Mucosa of stomach (tissue), 1 donor: Measurements from ENCODE around the gene PKHD1.

Source experiments
- H3K27me3 ChIP-seq: one replicate; pipeline ENCODE4 v1.7.0; 2013; ENCODE audit warnings: mild to moderate bottlenecking, low read length; ENCODE audit not compliant: control insufficient read depth, insufficient read depth
- H3K36me3 ChIP-seq: one replicate; pipeline ENCODE4 v1.7.0; 2013; ENCODE audit warnings: low read length; ENCODE audit not compliant: control insufficient read depth, insufficient read depth
- H3K4me1 ChIP-seq: one replicate; pipeline ENCODE4 v1.7.0; 2013; ENCODE audit warnings: mild to moderate bottlenecking, low read length; ENCODE audit not compliant: control insufficient read depth, insufficient read depth
- H3K4me3 ChIP-seq: one replicate; pipeline ENCODE4 v1.7.0; 2013; ENCODE audit warnings: low read length
- H3K9ac ChIP-seq: one replicate; pipeline ENCODE4 v1.7.0; 2013; ENCODE audit warnings: mild to moderate bottlenecking, low read length, moderate library complexity
- H3K9me3 ChIP-seq: one replicate; pipeline ENCODE4 v1.7.0; 2013; ENCODE audit warnings: mild to moderate bottlenecking, low read length, moderate library complexity; ENCODE audit not compliant: control insufficient read depth
- donor health status: Pancreatic carcinoma.

The PKHD1 gene

GRCh38 chr6:52125139-52125538, 37.7 kb upstream of the PKHD1 start:
- H3K9me3 ChIP-seq, result no peaks in the 10 kb centered on the region
- H3K4me3 ChIP-seq, result no peak overlapping the region
- H3K27me3 ChIP-seq, result no peaks in the 10 kb centered on the region
- no peak overlapping the region for H3K9ac ChIP-seq
- H3K36me3 ChIP-seq, result no peaks in the 10 kb centered on the region
- H3K4me1 ChIP-seq, result no peaks in the 10 kb centered on the region

DNA sequence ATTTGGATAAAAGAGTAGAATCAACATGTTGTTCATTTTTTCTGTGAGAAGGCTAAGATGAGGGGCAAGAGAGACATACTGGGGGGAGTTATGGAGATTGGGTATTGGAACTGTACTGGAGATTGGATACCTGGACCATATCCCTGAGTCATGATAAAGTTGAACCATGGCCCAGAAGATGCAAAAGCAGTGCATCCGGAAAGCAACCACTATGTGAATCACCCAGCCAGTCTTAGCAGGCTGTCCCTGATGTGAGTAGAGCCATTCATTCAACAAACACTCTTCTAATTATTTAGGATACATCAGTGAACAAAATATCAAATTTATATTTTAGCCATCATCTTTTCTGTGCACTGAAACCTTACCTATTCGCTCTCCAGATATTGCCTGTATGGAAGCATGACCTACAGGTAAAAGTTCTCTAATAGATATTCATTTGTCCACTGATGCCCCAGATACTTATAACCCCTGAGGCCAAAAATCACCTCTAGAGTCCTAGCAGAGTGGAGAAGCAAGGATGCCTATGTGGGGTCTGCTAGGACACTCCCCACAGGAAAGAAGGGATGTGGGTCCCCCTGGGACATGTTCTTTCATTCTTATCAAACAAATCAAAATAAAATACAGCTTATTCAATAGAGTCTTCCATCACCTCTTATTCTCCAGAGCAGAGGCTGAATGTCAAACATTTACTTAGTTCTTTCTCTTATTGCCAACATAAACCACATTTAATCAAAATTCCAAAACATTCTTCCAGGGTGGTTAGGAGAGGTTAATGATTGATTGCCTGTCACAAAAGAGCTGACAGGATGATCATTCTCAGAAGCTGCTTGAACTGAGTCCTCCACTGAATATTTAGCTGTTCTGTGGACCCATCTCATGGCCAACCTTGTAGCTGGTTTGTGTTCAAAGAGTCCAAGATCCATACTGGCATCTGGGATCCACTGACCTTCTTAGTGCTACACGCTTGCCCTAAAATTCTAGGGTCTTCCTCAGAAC, 37.0 kb upstream of the PKHD1 start:
- no peak overlapping the region for H3K4me3 ChIP-seq
- H3K9me3 ChIP-seq, result no peaks in the 10 kb centered on the region
- no peaks in the 10 kb centered on the region for H3K27me3 ChIP-seq
- H3K9ac ChIP-seq, result no peak overlapping the region
- no peaks in the 10 kb centered on the region for H3K36me3 ChIP-seq
- no peaks in the 10 kb centered on the region for H3K4me1 ChIP-seq

DNA sequence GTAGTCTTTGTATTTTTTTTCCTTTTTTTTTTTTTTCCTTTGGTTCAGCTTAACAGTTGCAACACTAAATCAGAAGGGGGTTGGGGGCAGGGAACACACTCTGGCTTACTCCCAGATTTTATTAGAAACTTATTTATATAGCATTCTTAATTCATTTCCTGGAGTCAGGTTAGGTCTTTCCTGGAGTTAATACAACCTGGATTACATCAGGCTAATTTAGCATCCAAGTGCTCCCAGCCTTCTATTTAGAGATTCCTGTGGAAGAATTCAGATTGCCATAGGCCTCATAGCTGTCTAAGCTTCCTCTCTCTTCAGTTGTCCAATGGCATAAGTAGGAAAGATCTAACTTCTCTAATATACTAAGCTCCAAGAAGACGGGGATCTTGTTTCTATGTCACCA, 35.8 kb upstream of the PKHD1 start:
- Histone ChIP-seq H3K9ac (no peak overlapping the region), H3K9me3 (no peaks in the 10 kb centered on the region), H3K4me3 (no peak overlapping the region)

GRCh38 chr6:52117352-52117751, 29.9 kb upstream of the PKHD1 start:
- Histone ChIP-seq H3K9ac (no peak overlapping the region), H3K36me3 (no peaks in the 10 kb centered on the region), H3K4me1 (no peaks in the 10 kb centered on the region), H3K27me3 (no peaks in the 10 kb centered on the region), H3K9me3 (no peaks in the 10 kb centered on the region), H3K4me3 (no peak overlapping the region)

More for the DNA sequence above, 35.8 kb upstream of the PKHD1 start:
- no peaks in the 10 kb centered on the region for H3K27me3 ChIP-seq
- H3K36me3 ChIP-seq, result no peaks in the 10 kb centered on the region
- H3K4me1 ChIP-seq, result no peaks in the 10 kb centered on the region

GRCh38 chr6:52116605-52116948, 29.2 kb upstream of the PKHD1 start:
- Histone ChIP-seq H3K9me3 (no peaks in the 10 kb centered on the region), H3K36me3 (no peaks in the 10 kb centered on the region), H3K4me3 (no peak overlapping the region), H3K4me1 (no peaks in the 10 kb centered on the region), H3K27me3 (no peaks in the 10 kb centered on the region), H3K9ac (no peak overlapping the region)

- Histone ChIP-seq H3K27me3 (no peaks in the 10 kb centered on the region), H3K4me1 (no peaks in the 10 kb centered on the region), H3K9ac (no peak overlapping the region), H3K9me3 (no peaks in the 10 kb centered on the region), H3K36me3 (no peaks in the 10 kb centered on the region), H3K4me3 (no peak overlapping the region)
Observed at GRCh38 chr6:52115891-52116604, 28.6 kb upstream of the PKHD1 start.

GRCh38 chr6:52115145-52115741, 27.8 kb upstream of the PKHD1 start:
- Histone ChIP-seq H3K4me1 (no peaks in the 10 kb centered on the region), H3K4me3 (no peak overlapping the region), H3K36me3 (no peaks in the 10 kb centered on the region), H3K27me3 (no peaks in the 10 kb centered on the region), H3K9me3 (no peaks in the 10 kb centered on the region), H3K9ac (no peak overlapping the region)

DNA sequence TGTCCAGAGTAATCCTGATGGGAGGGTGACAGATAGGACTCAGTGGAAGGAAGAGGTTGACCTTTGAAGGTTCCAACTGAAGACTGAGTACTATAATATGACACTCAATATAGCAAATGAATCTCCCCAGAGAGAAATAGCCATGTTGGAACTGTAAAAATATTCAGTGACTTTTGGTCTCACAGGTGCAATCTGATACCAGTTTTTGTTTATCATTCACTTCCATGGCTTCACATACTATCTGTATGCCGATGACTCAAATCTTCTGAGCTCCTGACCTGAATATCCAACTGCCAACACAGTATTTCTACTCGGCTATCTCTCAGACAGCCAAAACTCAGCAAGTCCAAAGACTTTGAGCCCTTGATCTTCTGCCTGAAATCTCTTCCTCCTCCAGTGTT, 21.8 kb upstream of the PKHD1 start:
- Histone ChIP-seq H3K9me3 (no peaks in the 10 kb centered on the region), H3K4me3 (no peak overlapping the region), H3K27me3 (no peaks in the 10 kb centered on the region), H3K9ac (no peak overlapping the region), H3K4me1 (no peaks in the 10 kb centered on the region), H3K36me3 (no peaks in the 10 kb centered on the region)

DNA sequence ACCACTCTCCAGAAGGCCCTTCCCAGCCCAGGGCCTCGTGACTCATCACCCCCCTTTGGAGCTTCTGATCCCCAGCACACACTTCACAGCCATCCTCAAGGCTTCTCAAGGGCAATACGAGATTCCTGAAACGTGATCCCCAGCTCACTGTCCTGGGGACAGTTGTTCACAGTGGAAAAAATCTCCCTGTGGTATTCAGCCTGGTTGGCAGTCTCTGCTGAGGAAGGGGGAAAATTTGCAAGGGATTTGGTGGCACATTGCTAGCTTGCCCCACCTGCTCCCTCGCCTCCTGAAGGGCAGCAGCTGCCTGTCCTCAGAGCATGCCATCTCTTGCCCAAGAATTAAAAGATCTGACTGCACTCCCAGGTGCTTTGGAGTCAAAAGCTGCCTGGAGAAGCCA, 20.7 kb upstream of the PKHD1 start:
- no peaks in the 10 kb centered on the region for H3K36me3 ChIP-seq
- no peaks in the 10 kb centered on the region for H3K27me3 ChIP-seq
- no peak overlapping the region for H3K9ac ChIP-seq
- no peak overlapping the region for H3K4me3 ChIP-seq
- H3K4me1 ChIP-seq, result no peaks in the 10 kb centered on the region
- no peaks in the 10 kb centered on the region for H3K9me3 ChIP-seq

- Histone ChIP-seq H3K4me3 (no peak overlapping the region), H3K9ac (no peak overlapping the region), H3K36me3 (no peaks in the 10 kb centered on the region), H3K4me1 (no peaks in the 10 kb centered on the region), H3K9me3 (no peaks in the 10 kb centered on the region), H3K27me3 (no peaks in the 10 kb centered on the region)
Observed at GRCh38 chr6:52106994-52107393, 19.6 kb upstream of the PKHD1 start.

DNA sequence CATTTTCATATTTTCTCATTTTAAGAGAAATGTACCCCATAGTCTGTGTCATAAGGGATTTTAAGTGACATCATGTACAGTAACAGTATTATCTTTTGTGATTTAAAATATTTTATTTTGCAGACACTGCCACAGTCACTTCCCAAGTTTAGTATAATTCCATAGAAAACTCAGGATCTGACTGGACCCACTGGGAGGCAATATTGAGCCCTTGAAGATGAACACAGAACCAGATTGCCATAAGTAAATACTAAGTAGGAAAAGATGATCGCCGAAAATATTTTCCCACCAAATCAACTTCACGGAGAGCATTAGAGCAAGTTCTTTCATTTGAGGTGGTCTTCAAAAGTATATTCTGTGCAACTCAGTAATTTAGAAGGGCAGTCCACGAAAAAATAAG, 17.6 kb upstream of the PKHD1 start:
- peaks cover 3% of the 10 kb centered on the region for H3K27me3 ChIP-seq
- H3K4me3 ChIP-seq, result no peak overlapping the region
- H3K9me3 ChIP-seq, result no peaks in the 10 kb centered on the region
- no peaks in the 10 kb centered on the region for H3K4me1 ChIP-seq
- H3K9ac ChIP-seq, result no peak overlapping the region
- no peaks in the 10 kb centered on the region for H3K36me3 ChIP-seq

GRCh38 chr6:52103623-52104022, 16.2 kb upstream of the PKHD1 start:
- Histone ChIP-seq H3K36me3 (no peaks in the 10 kb centered on the region), H3K4me3 (no peak overlapping the region), H3K9ac (no peak overlapping the region)

More at GRCh38 chr6:52103623-52104022, 16.2 kb upstream of the PKHD1 start:
- H3K4me1 ChIP-seq, result no peaks in the 10 kb centered on the region
- H3K27me3 ChIP-seq, result peaks cover 3% of the 10 kb centered on the region
- no peaks in the 10 kb centered on the region for H3K9me3 ChIP-seq
